HEK293 (cell line): Measurements from ENCODE around the gene LRBA.

Experiments used
- CTCF ChIA-PET: fragments of 350-600 bp; formaldehyde crosslinking; extraction: SDS; loops from one replicate; lab custom pipeline; 2021; ENCODE audit warnings: antibody characterized with exemption; lab: Yijun Ruan, JAX
- POLR2A ChIA-PET: fragments of 300-600 bp; formaldehyde crosslinking; extraction: SDS; loops from one replicate; lab custom pipeline; 2020; ENCODE audit warnings: antibody characterized with exemption, inconsistent platforms; lab: Yijun Ruan, JAX
- H3K27ac ChIP-seq: fragments of 200-500 bp; sonication (Bioruptor generic); 2 replicates; pipeline ENCODE4 v1.5.1; 2014; ENCODE audit warnings: low read depth, low read length, control low read depth, inconsistent platforms; ENCODE audit errors: extremely low read depth
- H3K36me3 ChIP-seq, 2 experiments: fragments of 200-500 bp in 1 of 2; sonication (Bioruptor generic) in 1 of 2; 1 replicate in 1 of 2; 2 replicates in 1 of 2; pipeline ENCODE4 v1.5.1; 2014 to 2017; ENCODE audit warnings: inconsistent platforms in 2 of 2, low read length in 2 of 2; ENCODE audit not compliant: control insufficient read depth in 2 of 2, insufficient read depth in 1 of 2
- H3K4me1 ChIP-seq: fragments of 200-500 bp; sonication (Bioruptor generic); 2 replicates; pipeline ENCODE4 v1.5.1; 2014; ENCODE audit warnings: mild to moderate bottlenecking, low read length, inconsistent platforms; ENCODE audit not compliant: control insufficient read depth, insufficient read depth
- H3K4me3 ChIP-seq: 2 replicates; pipeline ENCODE4 v1.5.1; 2011; ENCODE audit warnings: low read depth, mild to moderate bottlenecking, control low read depth, low read length, moderate library complexity
- H3K9me3 ChIP-seq: fragments of 200-500 bp; sonication (Bioruptor generic); 2 replicates; pipeline ENCODE4 v1.5.1; 2014; ENCODE audit warnings: low read depth, low read length, inconsistent platforms; ENCODE audit not compliant: control insufficient read depth, insufficient read depth
- BCL11A ChIP-seq: fragments of 450-650 bp; formaldehyde crosslinking; IDR thresholded peaks from 2 replicates; pipeline ENCODE4 v1.5.1; 2016; ENCODE audit warnings: low read depth, missing biosample characterization, missing genetic modification characterization
- HOXC10 ChIP-seq: sonication (generic); formaldehyde crosslinking; IDR thresholded peaks from 2 replicates; pipeline ENCODE4 v1.8.1; 2023; ENCODE audit warnings: mild to moderate bottlenecking, missing genetic modification reagents
- SP7 ChIP-seq: fragments of 450-650 bp; formaldehyde crosslinking; IDR thresholded peaks from 2 replicates; pipeline ENCODE4 v1.5.1; 2016; ENCODE audit warnings: missing biosample characterization, missing genetic modification characterization
- YY2 ChIP-seq: fragments of 450-650 bp; formaldehyde crosslinking; IDR thresholded peaks from 2 replicates; pipeline ENCODE4 v1.5.1; 2016; ENCODE audit warnings: missing biosample characterization, missing genetic modification characterization
- ZBTB1 ChIP-seq: fragments of 450-650 bp; formaldehyde crosslinking; IDR thresholded peaks from 2 replicates; pipeline ENCODE4 v1.5.1; 2016; ENCODE audit warnings: missing biosample characterization, missing genetic modification characterization
- ZBTB20 ChIP-seq: fragments of 450-650 bp; formaldehyde crosslinking; IDR thresholded peaks from 2 replicates; pipeline ENCODE4 v1.5.1; 2016; ENCODE audit warnings: missing biosample characterization, missing genetic modification characterization
- ZNF16 ChIP-seq: fragments of 450-650 bp; formaldehyde crosslinking; IDR thresholded peaks from 2 replicates; pipeline ENCODE4 v1.5.1; 2016; ENCODE audit warnings: low read depth, missing biosample characterization, missing genetic modification characterization
- ZNF214 ChIP-seq: fragments of 450-650 bp; formaldehyde crosslinking; IDR thresholded peaks from 2 replicates; pipeline ENCODE4 v1.5.1; 2017; ENCODE audit warnings: missing biosample characterization, mild to moderate bottlenecking, missing genetic modification characterization, borderline replicate concordance
- ZNF391 ChIP-seq: fragments of 450-650 bp; formaldehyde crosslinking; IDR thresholded peaks from 2 replicates; pipeline ENCODE4 v1.5.1; 2016; ENCODE audit warnings: low read depth, missing biosample characterization, missing genetic modification characterization, borderline replicate concordance
- ZNF433 ChIP-seq: fragments of 450-650 bp; formaldehyde crosslinking; IDR thresholded peaks from 2 replicates; pipeline ENCODE4 v1.5.1; 2016; ENCODE audit warnings: missing biosample characterization, missing genetic modification characterization, low read depth
- ZNF510 ChIP-seq: fragments of 450-650 bp; formaldehyde crosslinking; IDR thresholded peaks from 2 replicates; pipeline ENCODE4 v1.5.1; 2018; ENCODE audit warnings: mild to moderate bottlenecking, missing genetic modification characterization, missing biosample characterization; ENCODE audit not compliant: insufficient replicate concordance
- ZNF514 ChIP-seq: fragments of 450-650 bp; formaldehyde crosslinking; IDR thresholded peaks from 2 replicates; pipeline ENCODE4 v1.5.1; 2016; ENCODE audit warnings: missing biosample characterization, missing genetic modification characterization
- ZNF596 ChIP-seq: fragments of 450-650 bp; IDR thresholded peaks from 2 replicates; pipeline ENCODE4 v1.5.0; 2018; ENCODE audit warnings: missing biosample characterization, mild to moderate bottlenecking, missing genetic modification characterization, moderate library complexity
- ZNF837 ChIP-seq: fragments of 450-650 bp; formaldehyde crosslinking; IDR thresholded peaks from 2 replicates; pipeline ENCODE4 v1.5.1; 2016; ENCODE audit warnings: missing biosample characterization, missing genetic modification characterization
- TF ChIP-seq, protein P1 (sequence below): fragments of 450-650 bp; formaldehyde crosslinking; IDR thresholded peaks from 2 replicates; pipeline ENCODE4 v1.5.1; 2016; ENCODE audit warnings: missing biosample characterization, missing genetic modification characterization
- TF ChIP-seq, protein P2 (sequence below): fragments of 450-650 bp; formaldehyde crosslinking; IDR thresholded peaks from 2 replicates; pipeline ENCODE4 v1.5.1; 2016; ENCODE audit warnings: missing biosample characterization, missing genetic modification characterization
- TF ChIP-seq, protein P3 (sequence below): fragments of 450-650 bp; formaldehyde crosslinking; IDR thresholded peaks from 2 replicates; pipeline ENCODE4 v1.5.1; 2016; ENCODE audit warnings: missing biosample characterization, missing genetic modification characterization, low read depth
- TF ChIP-seq, protein P4 (sequence below): fragments of 450-650 bp; formaldehyde crosslinking; IDR thresholded peaks from 2 replicates; pipeline ENCODE4 v1.5.1; 2016; ENCODE audit warnings: missing biosample characterization, missing genetic modification characterization
- TF ChIP-seq, protein P5 (sequence below): fragments of 450-650 bp; formaldehyde crosslinking; IDR thresholded peaks from 2 replicates; pipeline ENCODE4 v1.5.1; 2016; ENCODE audit warnings: missing biosample characterization, missing genetic modification characterization
- TF ChIP-seq, protein P6 (sequence below): fragments of 450-650 bp; formaldehyde crosslinking; IDR thresholded peaks from 2 replicates; pipeline ENCODE4 v1.5.1; 2016; ENCODE audit warnings: missing biosample characterization, missing genetic modification characterization

Gene LRBA

DNA sequence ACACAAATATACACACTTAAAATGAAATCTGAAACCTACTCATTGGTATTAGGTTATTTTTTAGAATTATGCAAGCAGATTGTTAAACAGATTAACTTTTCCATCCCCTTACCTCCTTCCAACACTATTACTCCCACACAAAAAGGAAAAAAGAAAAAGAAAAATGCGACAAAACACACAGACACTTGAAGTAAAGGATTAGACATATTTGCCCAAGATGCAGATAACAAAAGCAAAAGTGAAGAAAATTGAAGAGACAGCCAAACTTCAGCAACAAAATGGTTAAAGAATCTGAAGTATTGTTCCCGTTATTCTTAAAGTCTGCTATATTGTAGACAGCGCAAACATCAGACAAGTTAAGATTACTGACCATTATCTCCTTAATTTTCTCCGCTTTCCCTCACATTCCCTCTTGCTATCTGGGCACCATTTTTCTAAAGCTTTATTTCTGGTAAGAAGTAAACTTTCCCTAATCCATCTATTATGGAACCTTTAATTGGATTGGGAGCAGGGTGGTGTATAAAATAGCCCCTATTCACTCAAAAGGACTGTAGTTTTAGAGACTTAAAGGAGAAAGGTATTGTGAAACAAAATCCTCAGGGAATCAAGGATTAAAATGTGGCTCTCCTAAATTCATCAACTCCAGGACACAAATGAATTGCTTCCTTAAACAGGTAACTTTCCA is 467.8 kb downstream of the LRBA start:
- CTCF ChIA-PET: no interaction called here
- no peaks in the 10 kb centered on the region for H3K4me1 ChIP-seq
- TF ChIP-seq ZNF837 (tag by site-specific recombination) (no peak), ZNF596 (tag by site-specific recombination) (no peak), ZNF510 (tag by site-specific recombination) (no peak), BCL11A (no peak), ZNF433 (tag by site-specific recombination) (no peak), YY2 (no peak), ZNF16 (tag by site-specific recombination) (no peak), ZNF514 (tag by site-specific recombination) (no peak), ZNF214 (tag by site-specific recombination) (no peak), SP7 (tag by site-specific recombination) (no peak), ZBTB20 (no peak), ZNF391 (tag by site-specific recombination) (no peak), HOXC10 (CRISPR knock-in tag) (no peak), ZBTB1 (tag by site-specific recombination) (no peak)
- TF ChIP-seq, protein P1, sequence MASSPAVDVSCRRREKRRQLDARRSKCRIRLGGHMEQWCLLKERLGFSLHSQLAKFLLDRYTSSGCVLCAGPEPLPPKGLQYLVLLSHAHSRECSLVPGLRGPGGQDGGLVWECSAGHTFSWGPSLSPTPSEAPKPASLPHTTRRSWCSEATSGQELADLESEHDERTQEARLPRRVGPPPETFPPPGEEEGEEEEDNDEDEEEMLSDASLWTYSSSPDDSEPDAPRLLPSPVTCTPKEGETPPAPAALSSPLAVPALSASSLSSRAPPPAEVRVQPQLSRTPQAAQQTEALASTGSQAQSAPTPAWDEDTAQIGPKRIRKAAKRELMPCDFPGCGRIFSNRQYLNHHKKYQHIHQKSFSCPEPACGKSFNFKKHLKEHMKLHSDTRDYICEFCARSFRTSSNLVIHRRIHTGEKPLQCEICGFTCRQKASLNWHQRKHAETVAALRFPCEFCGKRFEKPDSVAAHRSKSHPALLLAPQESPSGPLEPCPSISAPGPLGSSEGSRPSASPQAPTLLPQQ: no peak
- TF ChIP-seq, protein P2, sequence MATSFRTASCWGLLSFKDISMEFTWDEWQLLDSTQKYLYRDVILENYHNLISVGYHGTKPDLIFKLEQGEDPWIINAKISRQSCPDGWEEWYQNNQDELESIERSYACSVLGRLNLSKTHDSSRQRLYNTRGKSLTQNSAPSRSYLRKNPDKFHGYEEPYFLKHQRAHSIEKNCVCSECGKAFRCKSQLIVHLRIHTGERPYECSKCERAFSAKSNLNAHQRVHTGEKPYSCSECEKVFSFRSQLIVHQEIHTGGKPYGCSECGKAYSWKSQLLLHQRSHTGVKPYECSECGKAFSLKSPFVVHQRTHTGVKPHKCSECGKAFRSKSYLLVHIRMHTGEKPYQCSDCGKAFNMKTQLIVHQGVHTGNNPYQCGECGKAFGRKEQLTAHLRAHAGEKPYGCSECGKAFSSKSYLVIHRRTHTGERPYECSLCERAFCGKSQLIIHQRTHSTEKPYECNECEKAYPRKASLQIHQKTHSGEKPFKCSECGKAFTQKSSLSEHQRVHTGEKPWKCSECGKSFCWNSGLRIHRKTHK (tag by site-specific recombination): no peak
- TF ChIP-seq, protein P3, sequence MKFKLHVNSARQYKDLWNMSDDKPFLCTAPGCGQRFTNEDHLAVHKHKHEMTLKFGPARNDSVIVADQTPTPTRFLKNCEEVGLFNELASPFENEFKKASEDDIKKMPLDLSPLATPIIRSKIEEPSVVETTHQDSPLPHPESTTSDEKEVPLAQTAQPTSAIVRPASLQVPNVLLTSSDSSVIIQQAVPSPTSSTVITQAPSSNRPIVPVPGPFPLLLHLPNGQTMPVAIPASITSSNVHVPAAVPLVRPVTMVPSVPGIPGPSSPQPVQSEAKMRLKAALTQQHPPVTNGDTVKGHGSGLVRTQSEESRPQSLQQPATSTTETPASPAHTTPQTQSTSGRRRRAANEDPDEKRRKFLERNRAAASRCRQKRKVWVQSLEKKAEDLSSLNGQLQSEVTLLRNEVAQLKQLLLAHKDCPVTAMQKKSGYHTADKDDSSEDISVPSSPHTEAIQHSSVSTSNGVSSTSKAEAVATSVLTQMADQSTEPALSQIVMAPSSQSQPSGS: no peak
- TF ChIP-seq, protein P4, sequence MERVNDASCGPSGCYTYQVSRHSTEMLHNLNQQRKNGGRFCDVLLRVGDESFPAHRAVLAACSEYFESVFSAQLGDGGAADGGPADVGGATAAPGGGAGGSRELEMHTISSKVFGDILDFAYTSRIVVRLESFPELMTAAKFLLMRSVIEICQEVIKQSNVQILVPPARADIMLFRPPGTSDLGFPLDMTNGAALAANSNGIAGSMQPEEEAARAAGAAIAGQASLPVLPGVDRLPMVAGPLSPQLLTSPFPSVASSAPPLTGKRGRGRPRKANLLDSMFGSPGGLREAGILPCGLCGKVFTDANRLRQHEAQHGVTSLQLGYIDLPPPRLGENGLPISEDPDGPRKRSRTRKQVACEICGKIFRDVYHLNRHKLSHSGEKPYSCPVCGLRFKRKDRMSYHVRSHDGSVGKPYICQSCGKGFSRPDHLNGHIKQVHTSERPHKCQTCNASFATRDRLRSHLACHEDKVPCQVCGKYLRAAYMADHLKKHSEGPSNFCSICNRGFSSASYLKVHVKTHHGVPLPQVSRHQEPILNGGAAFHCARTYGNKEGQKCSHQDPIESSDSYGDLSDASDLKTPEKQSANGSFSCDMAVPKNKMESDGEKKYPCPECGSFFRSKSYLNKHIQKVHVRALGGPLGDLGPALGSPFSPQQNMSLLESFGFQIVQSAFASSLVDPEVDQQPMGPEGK: no peak
- TF ChIP-seq, protein P5, sequence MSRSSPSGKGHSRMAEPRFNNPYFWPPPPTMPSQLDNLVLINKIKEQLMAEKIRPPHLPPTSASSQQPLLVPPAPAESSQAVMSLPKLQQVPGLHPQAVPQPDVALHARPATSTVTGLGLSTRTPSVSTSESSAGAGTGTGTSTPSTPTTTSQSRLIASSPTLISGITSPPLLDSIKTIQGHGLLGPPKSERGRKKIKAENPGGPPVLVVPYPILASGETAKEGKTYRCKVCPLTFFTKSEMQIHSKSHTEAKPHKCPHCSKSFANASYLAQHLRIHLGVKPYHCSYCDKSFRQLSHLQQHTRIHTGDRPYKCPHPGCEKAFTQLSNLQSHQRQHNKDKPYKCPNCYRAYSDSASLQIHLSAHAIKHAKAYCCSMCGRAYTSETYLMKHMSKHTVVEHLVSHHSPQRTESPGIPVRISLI (tag by site-specific recombination): no peak
- TF ChIP-seq, protein P6, sequence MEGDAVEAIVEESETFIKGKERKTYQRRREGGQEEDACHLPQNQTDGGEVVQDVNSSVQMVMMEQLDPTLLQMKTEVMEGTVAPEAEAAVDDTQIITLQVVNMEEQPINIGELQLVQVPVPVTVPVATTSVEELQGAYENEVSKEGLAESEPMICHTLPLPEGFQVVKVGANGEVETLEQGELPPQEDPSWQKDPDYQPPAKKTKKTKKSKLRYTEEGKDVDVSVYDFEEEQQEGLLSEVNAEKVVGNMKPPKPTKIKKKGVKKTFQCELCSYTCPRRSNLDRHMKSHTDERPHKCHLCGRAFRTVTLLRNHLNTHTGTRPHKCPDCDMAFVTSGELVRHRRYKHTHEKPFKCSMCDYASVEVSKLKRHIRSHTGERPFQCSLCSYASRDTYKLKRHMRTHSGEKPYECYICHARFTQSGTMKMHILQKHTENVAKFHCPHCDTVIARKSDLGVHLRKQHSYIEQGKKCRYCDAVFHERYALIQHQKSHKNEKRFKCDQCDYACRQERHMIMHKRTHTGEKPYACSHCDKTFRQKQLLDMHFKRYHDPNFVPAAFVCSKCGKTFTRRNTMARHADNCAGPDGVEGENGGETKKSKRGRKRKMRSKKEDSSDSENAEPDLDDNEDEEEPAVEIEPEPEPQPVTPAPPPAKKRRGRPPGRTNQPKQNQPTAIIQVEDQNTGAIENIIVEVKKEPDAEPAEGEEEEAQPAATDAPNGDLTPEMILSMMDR (tag by site-specific recombination): no peak
- TF ChIP-seq, all 188 proteins: peak for 0
- Histone ChIP-seq H3K36me3 (no peaks in the 10 kb centered on the region), H3K9me3 (no peaks in the 10 kb centered on the region), H3K27ac (no peak overlapping the region), H3K4me3 (no peak overlapping the region)
- POLR2A ChIA-PET: no interaction called here
